Measurements from ENCODE around the gene PACRG. TPM values are rescaled to one million over a fixed set of nuclear protein-coding genes. Genes with fewer than 3 reads are reported as not detected.

Gene PACRG
- polyA plus RNA-seq, 2 of the 4 experiments (the other 2 are of a cell fraction) = 0.14 to 0.30 TPM

DNA sequence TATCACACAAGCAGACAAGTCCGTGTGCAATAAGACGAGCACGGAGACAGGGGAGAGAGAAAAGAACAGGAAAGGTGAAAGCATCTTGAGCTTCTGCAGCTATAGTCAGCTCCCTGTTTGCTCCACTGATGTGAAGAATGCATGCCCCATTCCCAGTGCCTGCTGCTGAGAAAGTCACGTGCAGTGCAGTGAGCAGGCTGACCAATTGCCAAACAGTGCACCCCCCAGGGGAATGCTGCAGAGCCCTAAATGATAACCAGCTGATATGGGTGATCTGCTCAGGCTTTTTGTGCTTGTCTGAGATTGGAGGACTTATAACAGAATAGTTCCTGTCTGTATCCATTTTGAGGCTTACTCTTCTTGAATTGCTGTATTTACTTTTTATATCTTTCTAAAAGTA is 121.5 kb downstream of the PACRG start:
- 39% methylated on average over 4 of the region's 4 CpGs for WGBS (ENCODE audit: missing lambda C conversion rate)
- no peak for ATAC-seq
- ChIA-PET POLR2A (no interaction called here), CTCF (no interaction called here)
- no peaks in the 10 kb centered on the region for H3K9me3 ChIP-seq
- no peak for TF ChIP-seq ZC3H11A (IDR thresholded peaks at IDR 0.05)
- no peak for TF ChIP-seq MAX (IDR thresholded peaks at IDR 0.05)
- no peak for TF ChIP-seq HDAC2 (IDR thresholded peaks at IDR 0.05)
- TF ChIP-seq HOXA7 (CRISPR knock-in tag; IDR thresholded peaks at IDR 0.05) = no peak
- TF ChIP-seq, protein P1, sequence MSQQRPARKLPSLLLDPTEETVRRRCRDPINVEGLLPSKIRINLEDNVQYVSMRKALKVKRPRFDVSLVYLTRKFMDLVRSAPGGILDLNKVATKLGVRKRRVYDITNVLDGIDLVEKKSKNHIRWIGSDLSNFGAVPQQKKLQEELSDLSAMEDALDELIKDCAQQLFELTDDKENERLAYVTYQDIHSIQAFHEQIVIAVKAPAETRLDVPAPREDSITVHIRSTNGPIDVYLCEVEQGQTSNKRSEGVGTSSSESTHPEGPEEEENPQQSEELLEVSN (IDR thresholded peaks at IDR 0.05; ENCODE audit: borderline replicate concordance, low read depth) = no peak
- no peak for TF ChIP-seq FOSL2 (IDR thresholded peaks at IDR 0.05)
- no peak for TF ChIP-seq FOSL2 (CRISPR knock-in tag; IDR thresholded peaks at IDR 0.05)
- TF ChIP-seq HMGXB4 (CRISPR knock-in tag; IDR thresholded peaks at IDR 0.05; ENCODE audit: borderline replicate concordance) = no peak
- no peak for TF ChIP-seq PBX3 (IDR thresholded peaks at IDR 0.05)
- TF ChIP-seq RCOR1 (IDR thresholded peaks at IDR 0.05; ENCODE audit: low read depth, low read length) = no peak
- TF ChIP-seq RFX5 (IDR thresholded peaks at IDR 0.05) = no peak
- no peak for TF ChIP-seq POLR2A (IDR thresholded peaks at IDR 0.05; ENCODE audit: low read length)
- TF ChIP-seq CBX8 (IDR thresholded peaks at IDR 0.05) = no peak
- TF ChIP-seq EHMT2 (IDR thresholded peaks at IDR 0.05; ENCODE audit: low read depth) = no peak
- no peak for TF ChIP-seq HOXB5 (CRISPR knock-in tag; IDR thresholded peaks at IDR 0.05)
- no peaks in the 10 kb centered on the region for H3K4me1 ChIP-seq
- H3K4me2 ChIP-seq = no peak overlapping the region
- FAIRE-seq = no peak
- no peak for DNase-seq (ENCODE audit: low read depth in 1 of 2, low spot score in 1 of 2)
- H3K4me3 ChIP-seq = no peak overlapping the region
- no peak overlapping the region for H3K27ac ChIP-seq

DNA sequence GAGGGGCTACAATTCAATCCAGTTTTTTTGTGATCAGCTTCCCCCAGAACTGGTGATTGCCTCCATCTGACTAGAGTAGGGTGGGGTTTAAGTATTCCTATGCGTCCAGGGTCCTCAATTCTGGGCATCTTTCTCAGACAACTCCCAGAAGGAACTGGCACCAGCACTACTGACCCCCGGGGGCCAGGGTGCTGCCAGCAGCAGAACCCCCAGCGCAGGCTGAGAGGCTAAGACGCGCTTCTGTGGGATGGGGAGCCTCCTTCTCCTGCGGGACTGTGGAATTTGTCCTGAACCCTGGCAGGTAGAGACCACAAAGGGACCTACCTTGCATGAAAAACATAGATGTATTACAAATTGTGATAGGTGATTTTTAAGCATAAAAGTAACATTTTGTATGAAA is 124.4 kb downstream of the PACRG start:
- POLR2A ChIA-PET = no interaction called here
- H3K4me1 ChIP-seq = no peaks in the 10 kb centered on the region
- H3K4me2 ChIP-seq = no peak overlapping the region
- 52% methylated on average over 6 of the region's 6 CpGs for WGBS (ENCODE audit: missing lambda C conversion rate)
- DNase-seq (ENCODE audit: low read depth in 1 of 2, low spot score in 1 of 2) = no peak
- ATAC-seq = no peak
- H3K9me3 ChIP-seq = no peaks in the 10 kb centered on the region
- no peak for FAIRE-seq
- CTCF ChIA-PET = no interaction called here
- no peak overlapping the region for H3K27ac ChIP-seq
- H3K4me3 ChIP-seq = no peak overlapping the region
- TF ChIP-seq POLR2A (IDR thresholded peaks at IDR 0.05; ENCODE audit: low read length) = no peak
- TF ChIP-seq RARB (CRISPR knock-in tag; IDR thresholded peaks at IDR 0.05) = no peak
- TF ChIP-seq CEBPB (IDR thresholded peaks at IDR 0.05) = no peak
- TF ChIP-seq ATOH8 (CRISPR knock-in tag; IDR thresholded peaks at IDR 0.05; ENCODE audit: low read depth) = no peak
- TF ChIP-seq EP300 (IDR thresholded peaks at IDR 0.05) = no peak
- TF ChIP-seq, protein P2, sequence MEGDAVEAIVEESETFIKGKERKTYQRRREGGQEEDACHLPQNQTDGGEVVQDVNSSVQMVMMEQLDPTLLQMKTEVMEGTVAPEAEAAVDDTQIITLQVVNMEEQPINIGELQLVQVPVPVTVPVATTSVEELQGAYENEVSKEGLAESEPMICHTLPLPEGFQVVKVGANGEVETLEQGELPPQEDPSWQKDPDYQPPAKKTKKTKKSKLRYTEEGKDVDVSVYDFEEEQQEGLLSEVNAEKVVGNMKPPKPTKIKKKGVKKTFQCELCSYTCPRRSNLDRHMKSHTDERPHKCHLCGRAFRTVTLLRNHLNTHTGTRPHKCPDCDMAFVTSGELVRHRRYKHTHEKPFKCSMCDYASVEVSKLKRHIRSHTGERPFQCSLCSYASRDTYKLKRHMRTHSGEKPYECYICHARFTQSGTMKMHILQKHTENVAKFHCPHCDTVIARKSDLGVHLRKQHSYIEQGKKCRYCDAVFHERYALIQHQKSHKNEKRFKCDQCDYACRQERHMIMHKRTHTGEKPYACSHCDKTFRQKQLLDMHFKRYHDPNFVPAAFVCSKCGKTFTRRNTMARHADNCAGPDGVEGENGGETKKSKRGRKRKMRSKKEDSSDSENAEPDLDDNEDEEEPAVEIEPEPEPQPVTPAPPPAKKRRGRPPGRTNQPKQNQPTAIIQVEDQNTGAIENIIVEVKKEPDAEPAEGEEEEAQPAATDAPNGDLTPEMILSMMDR (IDR thresholded peaks at IDR 0.05) = no peak
- TF ChIP-seq, protein P3, sequence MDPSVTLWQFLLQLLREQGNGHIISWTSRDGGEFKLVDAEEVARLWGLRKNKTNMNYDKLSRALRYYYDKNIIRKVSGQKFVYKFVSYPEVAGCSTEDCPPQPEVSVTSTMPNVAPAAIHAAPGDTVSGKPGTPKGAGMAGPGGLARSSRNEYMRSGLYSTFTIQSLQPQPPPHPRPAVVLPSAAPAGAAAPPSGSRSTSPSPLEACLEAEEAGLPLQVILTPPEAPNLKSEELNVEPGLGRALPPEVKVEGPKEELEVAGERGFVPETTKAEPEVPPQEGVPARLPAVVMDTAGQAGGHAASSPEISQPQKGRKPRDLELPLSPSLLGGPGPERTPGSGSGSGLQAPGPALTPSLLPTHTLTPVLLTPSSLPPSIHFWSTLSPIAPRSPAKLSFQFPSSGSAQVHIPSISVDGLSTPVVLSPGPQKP (IDR thresholded peaks at IDR 0.05; ENCODE audit: low read depth, low read length) = no peak
- no peak for TF ChIP-seq MAFK (IDR thresholded peaks at IDR 0.05; ENCODE audit: partially characterized antibody)
- no peak for TF ChIP-seq KDM5A (IDR thresholded peaks at IDR 0.05)
- no peak for TF ChIP-seq SMC3 (IDR thresholded peaks at IDR 0.05)
- no peak for TF ChIP-seq MAX (IDR thresholded peaks at IDR 0.05)
- no peak for TF ChIP-seq HMGXB4 (CRISPR knock-in tag; IDR thresholded peaks at IDR 0.05; ENCODE audit: borderline replicate concordance)
- no peak for TF ChIP-seq FOXS1 (CRISPR knock-in tag; IDR thresholded peaks at IDR 0.05)
- no peak for TF ChIP-seq MAZ (IDR thresholded peaks at IDR 0.05; ENCODE audit: borderline replicate concordance, low read depth, low read length)
- no peak for TF ChIP-seq PBX3 (IDR thresholded peaks at IDR 0.05)
- TF ChIP-seq EHMT2 (IDR thresholded peaks at IDR 0.05; ENCODE audit: low read depth) = no peak
- no peak for TF ChIP-seq KDM1A (IDR thresholded peaks at IDR 0.05; ENCODE audit: low read depth)
- TF ChIP-seq MYC (IDR thresholded peaks at IDR 0.05; ENCODE audit: borderline replicate concordance, low read length) = no peak
